ENCODE results near the gene CRTAP.
"Not testable (repeated sequence)": the region's sequence is repeated elsewhere in the genome, so short reads cannot be mapped to it uniquely, and the experiment has no call there.

CRTAP gene

DNA sequence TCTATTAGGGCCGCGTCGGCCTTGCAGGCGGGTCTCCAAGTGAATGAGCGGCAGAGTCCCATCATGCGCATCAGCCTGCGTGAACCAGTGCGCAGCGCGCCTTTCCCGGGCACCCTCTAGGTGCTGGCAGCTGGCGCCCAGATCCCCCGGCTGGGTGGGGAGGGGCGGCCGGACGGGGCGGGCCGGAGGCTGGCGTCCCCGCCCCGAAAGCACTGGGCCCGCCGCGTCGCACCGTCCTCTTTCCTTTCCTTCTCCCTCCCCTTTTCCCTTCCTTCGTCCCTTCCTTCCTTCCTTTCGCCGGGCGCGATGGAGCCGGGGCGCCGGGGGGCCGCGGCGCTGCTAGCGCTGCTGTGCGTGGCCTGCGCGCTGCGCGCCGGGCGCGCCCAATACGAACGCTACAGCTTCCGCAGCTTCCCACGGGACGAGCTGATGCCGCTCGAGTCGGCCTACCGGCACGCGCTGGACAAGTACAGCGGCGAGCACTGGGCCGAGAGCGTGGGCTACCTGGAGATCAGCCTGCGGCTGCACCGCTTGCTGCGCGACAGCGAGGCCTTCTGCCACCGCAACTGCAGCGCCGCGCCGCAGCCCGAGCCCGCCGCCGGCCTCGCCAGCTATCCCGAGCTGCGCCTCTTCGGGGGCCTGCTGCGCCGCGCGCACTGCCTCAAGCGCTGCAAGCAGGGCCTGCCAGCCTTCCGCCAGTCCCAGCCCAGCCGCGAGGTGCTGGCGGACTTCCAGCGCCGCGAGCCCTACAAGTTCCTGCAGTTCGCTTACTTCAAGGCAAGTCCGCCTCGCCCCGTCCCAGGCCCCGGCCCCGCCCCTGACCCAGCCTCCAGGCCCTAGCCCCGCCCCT lies at the start of gene CRTAP:
Gene CRTAP (plus strand): TSS at position 243 of the 850 bp plus-strand sequence. CDS start 64 bp downstream, at position 307.
- peak; percentile 42 for DNase-seq

DNA sequence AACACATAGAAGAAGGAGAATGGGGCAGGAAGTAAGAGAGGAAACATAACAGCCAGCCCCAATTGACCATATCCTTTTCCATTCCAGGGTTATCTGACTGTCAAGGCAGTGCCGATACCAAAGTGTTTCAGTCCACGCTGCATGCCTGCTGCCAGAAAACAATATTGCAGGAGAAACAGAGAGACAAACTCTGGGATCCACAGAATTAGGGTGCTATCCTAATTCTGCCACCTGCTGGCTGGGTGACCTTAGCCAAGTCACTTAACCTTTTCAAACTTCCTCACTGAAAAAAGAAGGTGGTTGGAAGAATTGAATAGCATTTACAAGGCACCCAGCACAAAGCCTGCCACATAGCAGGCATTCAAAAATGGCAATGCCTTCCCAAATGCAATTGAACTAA lies 48.9 kb upstream of the CRTAP start:
- no peak for DNase-seq

GRCh38 chr3:33067484-33067883 lies 46.3 kb upstream of the CRTAP start:
- no peak for DNase-seq

- peak; percentile 83 for DNase-seq
These were observed 44.0 kb upstream of the CRTAP start for GRCh38 chr3:33069862-33070261.

- no peak for DNase-seq
These were observed 42.6 kb upstream of the CRTAP start for GRCh38 chr3:33071181-33071580.

DNA sequence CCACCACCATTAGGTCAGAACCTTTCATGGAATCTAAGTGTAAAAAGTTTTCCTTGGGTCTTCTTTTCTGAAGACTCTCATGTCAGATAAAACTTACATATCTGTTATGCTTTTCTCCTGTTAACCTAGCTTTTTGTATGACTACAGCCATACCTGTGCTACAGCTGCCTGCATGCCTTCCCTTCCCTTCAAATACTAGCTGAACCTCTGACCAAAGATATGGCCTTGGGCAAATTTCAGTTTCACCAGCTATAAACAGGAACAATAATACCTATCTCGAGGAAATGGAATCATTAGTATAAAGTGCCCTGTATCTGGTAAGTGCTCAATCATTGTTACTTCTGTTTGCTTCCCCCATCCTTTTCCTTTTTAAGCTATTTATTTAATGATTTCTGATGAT lies 41.9 kb upstream of the CRTAP start:
- DNase-seq: no peak

DNA sequence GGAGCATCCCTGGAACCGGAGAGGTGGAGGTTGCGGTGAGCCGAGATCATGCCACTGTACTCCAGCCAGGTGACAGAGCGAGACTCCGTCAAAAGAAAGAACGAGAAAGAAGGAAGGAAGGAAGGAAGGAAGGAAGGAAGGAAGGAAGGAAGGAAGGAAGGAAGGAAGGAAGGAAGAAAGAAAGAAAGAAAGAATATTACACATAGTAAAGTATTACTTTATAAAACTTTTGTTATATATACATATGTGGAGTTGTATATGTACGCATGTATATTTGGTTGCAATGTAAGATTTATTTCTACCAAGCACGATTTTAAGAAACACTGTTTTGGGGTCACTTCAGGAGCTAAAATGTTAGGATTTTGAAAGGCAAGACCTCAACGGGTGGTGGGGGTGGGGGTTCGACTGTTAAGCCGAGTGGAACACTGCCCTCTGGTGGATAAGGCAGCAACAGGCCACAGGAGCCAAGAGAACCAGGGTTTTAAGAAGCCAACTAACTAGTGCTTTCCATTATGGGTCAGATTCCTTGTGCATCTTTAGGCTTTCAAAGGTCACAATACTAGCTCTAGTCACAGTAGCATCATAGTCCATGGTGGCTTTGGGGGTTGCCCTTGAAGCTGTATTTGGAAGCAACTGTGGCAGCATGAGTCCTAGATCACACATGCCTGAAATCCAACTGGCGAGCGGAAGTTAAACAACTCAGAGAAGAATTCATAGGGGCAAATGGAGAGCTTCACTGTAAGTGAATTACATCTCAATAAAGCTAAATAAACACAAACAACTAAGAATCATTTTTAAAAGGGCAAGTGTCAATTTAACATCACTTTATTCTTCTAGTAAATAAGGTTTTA lies 39.4 kb upstream of the CRTAP start:
- DNase-seq: peak; percentile 43

GRCh38 chr3:33075995-33076394 lies 37.8 kb upstream of the CRTAP start:
- no peak for DNase-seq

DNA sequence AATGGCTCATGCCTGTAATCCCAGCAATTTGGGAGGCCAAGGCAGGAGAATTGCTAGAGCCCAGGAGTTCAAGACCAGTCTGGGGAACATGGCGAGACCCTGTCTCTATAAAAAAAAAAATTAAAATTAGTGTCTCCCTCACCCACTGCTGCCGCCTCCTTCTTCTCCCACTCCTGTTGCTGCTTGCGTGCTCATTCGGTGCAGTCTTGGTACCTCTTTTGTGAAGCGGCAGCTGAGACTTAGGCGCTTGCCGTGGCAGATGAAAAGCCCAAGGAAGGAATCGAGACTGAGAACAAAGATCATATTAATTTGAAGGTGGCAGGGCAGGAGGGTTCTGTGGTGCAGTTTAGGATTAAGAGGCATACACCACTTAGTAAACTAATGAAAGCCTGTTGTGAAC lies 36.9 kb upstream of the CRTAP start:
- no peak for DNase-seq

- DNase-seq: no peak
These were observed 35.8 kb upstream of the CRTAP start for GRCh38 chr3:33077976-33078375.

GRCh38 chr3:33079813-33080212 lies 34.0 kb upstream of the CRTAP start:
- DNase-seq: not testable (repeated sequence)

- no peak for DNase-seq
These were observed 32.0 kb upstream of the CRTAP start for GRCh38 chr3:33081812-33082211.

DNA sequence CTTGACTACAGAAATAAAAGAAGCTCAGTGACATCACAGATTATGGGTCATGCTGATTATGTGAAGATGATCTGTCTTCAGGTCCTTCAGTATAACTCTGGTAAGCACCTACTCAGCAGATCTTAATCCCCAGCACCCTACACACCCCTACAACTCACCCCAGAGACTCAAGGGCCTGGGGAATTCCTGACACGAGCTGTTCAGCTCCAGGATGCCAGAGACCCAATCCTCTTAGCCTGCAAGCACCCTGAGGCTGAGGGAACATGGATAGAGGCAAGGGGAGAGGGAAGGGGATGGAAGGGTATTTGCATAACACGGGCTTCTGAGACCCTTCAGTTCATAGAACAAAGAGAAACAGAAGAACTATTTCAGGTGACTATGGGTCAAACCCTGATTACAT lies 29.9 kb upstream of the CRTAP start:
- DNase-seq: no peak

DNA sequence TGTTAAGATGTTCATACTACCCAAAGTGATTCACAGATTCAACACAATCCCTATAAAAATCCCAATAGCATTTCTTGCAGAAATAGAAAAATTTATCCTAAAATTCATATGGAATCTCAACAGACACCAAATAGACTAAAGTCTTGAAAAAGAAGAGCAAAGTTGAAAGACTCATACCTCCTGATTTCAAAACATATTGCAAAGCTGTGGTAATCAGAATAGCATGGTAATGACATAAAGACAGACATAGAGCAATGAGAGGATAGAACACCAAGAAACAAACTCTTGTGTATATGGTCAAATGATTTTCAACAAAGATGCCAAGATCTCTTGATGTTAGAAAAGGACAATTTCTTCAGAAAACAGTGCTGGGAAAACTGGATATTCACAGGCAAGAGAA lies 25.1 kb upstream of the CRTAP start:
- no peak for DNase-seq

DNA sequence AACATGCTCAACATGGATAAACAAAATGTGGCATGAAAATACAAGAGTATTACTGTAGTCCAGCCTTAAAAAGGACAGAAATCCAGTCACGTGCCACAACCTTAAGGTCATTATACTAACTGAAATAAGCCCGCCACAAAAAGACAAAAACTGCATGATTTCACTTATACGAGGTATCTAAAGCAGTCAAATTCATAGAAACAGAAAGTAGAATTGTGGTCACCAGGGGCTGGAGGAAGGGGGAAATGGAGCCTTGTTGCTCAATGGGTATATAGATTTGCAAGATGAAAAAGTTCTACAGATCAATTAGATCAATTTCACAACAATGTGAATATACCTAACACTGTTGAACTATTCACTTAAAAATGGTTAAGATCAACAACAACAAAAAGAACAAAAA lies 24.3 kb upstream of the CRTAP start:
- DNase-seq: no peak

GRCh38 chr3:33091746-33092145 lies 22.1 kb upstream of the CRTAP start:
- DNase-seq: no peak

GRCh38 chr3:33092496-33093254 lies 21.1 kb upstream of the CRTAP start:
- DNase-seq: no peak

- DNase-seq: no peak
These were observed 20.0 kb upstream of the CRTAP start for GRCh38 chr3:33093847-33094246.

DNA sequence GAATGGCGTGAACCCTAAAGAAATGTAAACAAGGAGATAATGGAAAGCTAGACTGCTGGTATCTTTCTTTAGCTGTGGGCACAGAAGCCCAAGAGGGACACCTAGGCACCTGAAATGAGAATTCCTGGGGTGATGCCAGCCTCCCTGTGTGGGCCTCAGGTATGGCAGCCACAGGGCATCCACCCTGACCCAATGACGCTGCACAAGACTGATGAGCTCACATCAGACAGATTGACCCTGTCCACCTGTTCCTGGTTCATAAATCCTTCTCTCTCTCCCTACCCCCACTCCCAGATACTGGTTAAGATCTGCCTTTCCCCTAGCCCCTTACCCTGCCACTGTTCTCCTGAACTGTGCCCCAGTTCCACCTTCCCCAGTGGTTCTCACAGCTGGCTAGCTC lies 18.4 kb upstream of the CRTAP start:
- no peak for DNase-seq

GRCh38 chr3:33096093-33096868 lies 17.5 kb upstream of the CRTAP start:
- DNase-seq: peak; percentile 17

DNA sequence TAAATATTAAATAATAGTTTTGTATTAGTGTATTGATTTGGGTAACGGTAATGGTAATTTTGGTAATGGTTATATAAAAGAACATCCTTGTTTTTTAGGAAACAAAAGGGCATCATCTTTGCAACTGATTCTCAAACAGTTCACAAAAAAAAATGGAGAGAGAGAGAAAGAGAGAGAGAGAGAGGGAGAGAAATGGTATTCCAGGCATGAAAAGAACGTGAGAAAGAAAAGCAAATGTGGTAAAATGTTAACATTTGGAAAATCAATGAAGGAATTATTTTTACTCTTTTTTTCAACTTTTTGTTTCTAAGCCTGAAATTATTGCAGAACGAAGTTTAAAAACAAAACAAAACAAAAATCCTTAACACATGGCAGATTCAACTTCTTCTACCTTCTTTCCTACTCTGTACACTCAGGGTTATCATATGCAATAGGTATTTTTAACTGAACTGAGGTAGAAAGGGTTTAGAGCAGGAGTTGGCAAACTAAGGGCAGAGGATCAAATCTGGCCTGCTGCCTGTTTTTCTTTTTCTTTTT lies 14.6 kb upstream of the CRTAP start:
- DNase-seq: no peak

DNA sequence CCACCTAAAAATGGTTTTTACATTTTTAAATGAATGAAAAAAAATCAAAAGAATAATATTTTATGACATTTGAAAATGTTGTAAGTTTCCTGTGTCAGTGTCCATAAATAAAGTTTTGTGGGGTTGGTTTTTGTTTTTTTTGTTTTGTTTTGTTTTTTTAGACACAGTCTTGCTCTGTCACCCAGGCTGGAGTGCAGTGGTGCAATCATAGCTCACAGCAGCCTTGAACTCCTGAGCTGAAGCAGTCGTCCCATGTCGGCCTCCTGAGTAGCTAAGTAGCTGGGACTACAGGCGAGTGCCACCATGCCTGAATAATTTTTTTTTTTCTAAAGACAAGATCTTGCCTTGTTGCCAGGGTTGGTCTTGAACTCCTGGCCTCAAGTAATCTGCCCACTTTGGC lies 14.1 kb upstream of the CRTAP start:
- DNase-seq: no peak

Data from NCI-H1092 treated with DMSO at 0.1 percent for 48 hours (cell line).